Right renal pelvis (tissue), 4 donors: ENCODE measurements around the gene OSBPL10. TPM values are rescaled to one million over a fixed set of nuclear protein-coding genes. Genes with fewer than 3 reads are reported as not detected.

Experiments used
- DNase-seq, 4 donors: peaks; one replicate each; pipeline ENCODE4 v3.0.0-alpha.2; 2013; ENCODE audit warnings: low read depth in 4 of 4, low spot score in 3 of 4, missing footprints in 1 of 4
- polyA plus RNA-seq, 4 donors: library from polyadenylated mRNA; unstranded; fragments of 120-200 nt; gene quantifications; one replicate each; pipeline ENCODE4 v1.2.1, GENCODE V29; 2013; ENCODE audit not compliant: insufficient read length in 4 of 4

OSBPL10 gene
- polyA plus RNA-seq, 4 donors = 20.0 to 21.8 (median 20.8) TPM

GRCh38 chr3:31652296-31652695 lies 328.8 kb downstream of the OSBPL10 start:
- no peak for DNase-seq

GRCh38 chr3:31648286-31648968 lies 332.6 kb downstream of the OSBPL10 start:
- no peak for DNase-seq

GRCh38 chr3:31645256-31645655 lies 335.8 kb downstream of the OSBPL10 start:
- no peak for DNase-seq

- no peak for DNase-seq
Measured at GRCh38 chr3:31639828-31640227, 341.2 kb downstream of the OSBPL10 start.

- no peak for DNase-seq
Measured at GRCh38 chr3:31636694-31637442, 344.2 kb downstream of the OSBPL10 start.

GRCh38 chr3:31636049-31636448 lies 345.0 kb downstream of the OSBPL10 start:
- DNase-seq = no peak

GRCh38 chr3:31635545-31635944 lies 345.5 kb downstream of the OSBPL10 start:
- no peak for DNase-seq

- no peak for DNase-seq
Measured at GRCh38 chr3:31634476-31634875, 346.6 kb downstream of the OSBPL10 start.

GRCh38 chr3:31629054-31629453 lies 352.0 kb downstream of the OSBPL10 start:
- DNase-seq = no peak

GRCh38 chr3:31625358-31625757 lies 355.7 kb downstream of the OSBPL10 start:
- DNase-seq = no peak

GRCh38 chr3:31624083-31624709 lies 356.9 kb downstream of the OSBPL10 start:
- no peak for DNase-seq

GRCh38 chr3:31622636-31623288 lies 358.3 kb downstream of the OSBPL10 start:
- no peak for DNase-seq

GRCh38 chr3:31621314-31621713 lies 359.7 kb downstream of the OSBPL10 start:
- no peak for DNase-seq

GRCh38 chr3:31620656-31621055 lies 360.4 kb downstream of the OSBPL10 start:
- no peak for DNase-seq

GRCh38 chr3:31616711-31617110 lies 364.4 kb downstream of the OSBPL10 start:
- no peak for DNase-seq

GRCh38 chr3:31615071-31615875 lies 365.8 kb downstream of the OSBPL10 start:
- DNase-seq = no peak

- no peak for DNase-seq
Measured at GRCh38 chr3:31614162-31614921, 366.7 kb downstream of the OSBPL10 start.

GRCh38 chr3:31613654-31614053 lies 367.4 kb downstream of the OSBPL10 start:
- DNase-seq = no peak

- DNase-seq = no peak
Measured at GRCh38 chr3:31613177-31613576, 367.9 kb downstream of the OSBPL10 start.
